Lower lobe of right lung (tissue), 2 donors: Measurements from ENCODE around the gene THSD4. TPM values are rescaled to one million over a fixed set of nuclear protein-coding genes. Genes with fewer than 3 reads are reported as not detected.

ENCODE experiments used
- ATAC-seq, 2 donors: fragments of 200-7000 bp; cut with Tn5 transposase; one replicate each; pipeline ENCODE4 v1.9.1; 2020 to 2022; ENCODE audit warnings: mild to moderate bottlenecking in 2 of 2, moderate library complexity in 2 of 2
- DNase-seq: peaks from one replicate; pipeline ENCODE4 v3.0.0-alpha.2; 2020
- H3K27ac ChIP-seq: fragments of 200-600 bp; one replicate; pipeline ENCODE4 v1.8.0; 2022
- H3K27me3 ChIP-seq: fragments of 200-600 bp; one replicate; pipeline ENCODE4 v1.8.0; 2022; ENCODE audit warnings: low read depth
- H3K36me3 ChIP-seq: fragments of 200-600 bp; one replicate; pipeline ENCODE4 v1.8.0; 2022; ENCODE audit warnings: mild to moderate bottlenecking
- H3K4me1 ChIP-seq: fragments of 200-600 bp; one replicate; pipeline ENCODE4 v1.8.0; 2022
- H3K4me3 ChIP-seq: fragments of 200-600 bp; one replicate; pipeline ENCODE4 v1.8.0; 2022; ENCODE audit warnings: mild to moderate bottlenecking
- H3K9me3 ChIP-seq: fragments of 200-600 bp; one replicate; pipeline ENCODE4 v1.8.0; 2022
- CTCF ChIP-seq: fragments of 200-600 bp; IDR thresholded peaks from one replicate; pipeline ENCODE4 v1.8.0; 2022; ENCODE audit warnings: antibody characterized with exemption, mild to moderate bottlenecking
- intact Hi-C: fragments of 100-400 bp; cut with DNase I; formaldehyde crosslinking; loops from one replicate; pipeline ENCODE4 v1.11.0; 2022
- total RNA-seq: library from RNA; stranded (reverse); fragmentation: NEBNext Ultra II Directional; extraction: Animal tissue kit (Norgen Biotek cat#: 25700); gene quantifications from one replicate; pipeline ENCODE4 v1.2.1, GENCODE V29; 2021
- donor health status: DM: no; HTN: yes; CAD: no; lungs with severe emphysema.

Gene THSD4
- total RNA-seq, 1 donor from 2014 or later = 18.2 TPM

- no peaks in the 10 kb centered on the region for H3K36me3 ChIP-seq
- no peak for TF ChIP-seq CTCF
- H3K9me3 ChIP-seq = no peaks in the 10 kb centered on the region
- H3K27me3 ChIP-seq = no peaks in the 10 kb centered on the region
- intact Hi-C loops = no loop called here
- no peak for ATAC-seq
- H3K4me1 ChIP-seq = no peaks in the 10 kb centered on the region
- no peak for DNase-seq
- no peak overlapping the region for H3K4me3 ChIP-seq
- H3K27ac ChIP-seq = no peak overlapping the region
These were observed 639.4 kb downstream of the THSD4 start for GRCh38 chr15:71754660-71755059.

- Histone ChIP-seq H3K27ac (no peak overlapping the region), H3K36me3 (no peaks in the 10 kb centered on the region), H3K4me3 (no peak overlapping the region), H3K9me3 (peaks cover 5% of the 10 kb centered on the region), H3K27me3 (no peaks in the 10 kb centered on the region), H3K4me1 (no peaks in the 10 kb centered on the region)
- intact Hi-C loops = no loop called here
- no peak for TF ChIP-seq CTCF
- DNase-seq (no peak), ATAC-seq (no peak)
These were observed 640.1 kb downstream of the THSD4 start for GRCh38 chr15:71755092-71755970.

GRCh38 chr15:71756599-71757352 lies 641.5 kb downstream of the THSD4 start:
- Histone ChIP-seq H3K36me3 (no peaks in the 10 kb centered on the region), H3K4me3 (no peak overlapping the region), H3K9me3 (peaks cover 14% of the 10 kb centered on the region), H3K27me3 (no peaks in the 10 kb centered on the region), H3K27ac (no peak overlapping the region), H3K4me1 (no peaks in the 10 kb centered on the region)
- ATAC-seq (no peak), DNase-seq (no peak)
- intact Hi-C loops = no loop called here
- no peak for TF ChIP-seq CTCF

- intact Hi-C loops = no loop called here
- Histone ChIP-seq H3K4me1 (no peaks in the 10 kb centered on the region), H3K27me3 (no peaks in the 10 kb centered on the region), H3K36me3 (no peaks in the 10 kb centered on the region), H3K4me3 (no peak overlapping the region), H3K27ac (no peak overlapping the region), H3K9me3 (peaks cover 14% of the 10 kb centered on the region)
- no peak for TF ChIP-seq CTCF
- DNase-seq = no peak
- ATAC-seq = no peak
These were observed 642.7 kb downstream of the THSD4 start for GRCh38 chr15:71757741-71758530.

GRCh38 chr15:71758711-71759110 lies 643.4 kb downstream of the THSD4 start:
- intact Hi-C loops = no loop called here
- no peaks in the 10 kb centered on the region for H3K4me1 ChIP-seq
- DNase-seq = no peak
- ATAC-seq = no peak
- H3K4me3 ChIP-seq = no peak overlapping the region
- TF ChIP-seq CTCF = no peak
- no peaks in the 10 kb centered on the region for H3K36me3 ChIP-seq
- no peaks in the 10 kb centered on the region for H3K27me3 ChIP-seq
- H3K9me3 ChIP-seq = peaks cover 14% of the 10 kb centered on the region
- no peak overlapping the region for H3K27ac ChIP-seq
